Ishikawa (cell line): Measurements from ENCODE around the gene CPNE1.

Experiments used
- EP300 ChIP-seq: IDR thresholded peaks from 2 replicates; pipeline ENCODE4 v1.6.1; 2012; ENCODE audit warnings: borderline replicate concordance
- RAD21 ChIP-seq: IDR thresholded peaks from 2 replicates; pipeline ENCODE4 v1.6.1; 2012; ENCODE audit warnings: low read depth

GRCh38 chr20:35576816-35577215 lies 87.9 kb downstream of the CPNE1 start:
- TF ChIP-seq RAD21 (no peak), EP300 (no peak)
